ENCODE results near the gene HAUS3.

DNA sequence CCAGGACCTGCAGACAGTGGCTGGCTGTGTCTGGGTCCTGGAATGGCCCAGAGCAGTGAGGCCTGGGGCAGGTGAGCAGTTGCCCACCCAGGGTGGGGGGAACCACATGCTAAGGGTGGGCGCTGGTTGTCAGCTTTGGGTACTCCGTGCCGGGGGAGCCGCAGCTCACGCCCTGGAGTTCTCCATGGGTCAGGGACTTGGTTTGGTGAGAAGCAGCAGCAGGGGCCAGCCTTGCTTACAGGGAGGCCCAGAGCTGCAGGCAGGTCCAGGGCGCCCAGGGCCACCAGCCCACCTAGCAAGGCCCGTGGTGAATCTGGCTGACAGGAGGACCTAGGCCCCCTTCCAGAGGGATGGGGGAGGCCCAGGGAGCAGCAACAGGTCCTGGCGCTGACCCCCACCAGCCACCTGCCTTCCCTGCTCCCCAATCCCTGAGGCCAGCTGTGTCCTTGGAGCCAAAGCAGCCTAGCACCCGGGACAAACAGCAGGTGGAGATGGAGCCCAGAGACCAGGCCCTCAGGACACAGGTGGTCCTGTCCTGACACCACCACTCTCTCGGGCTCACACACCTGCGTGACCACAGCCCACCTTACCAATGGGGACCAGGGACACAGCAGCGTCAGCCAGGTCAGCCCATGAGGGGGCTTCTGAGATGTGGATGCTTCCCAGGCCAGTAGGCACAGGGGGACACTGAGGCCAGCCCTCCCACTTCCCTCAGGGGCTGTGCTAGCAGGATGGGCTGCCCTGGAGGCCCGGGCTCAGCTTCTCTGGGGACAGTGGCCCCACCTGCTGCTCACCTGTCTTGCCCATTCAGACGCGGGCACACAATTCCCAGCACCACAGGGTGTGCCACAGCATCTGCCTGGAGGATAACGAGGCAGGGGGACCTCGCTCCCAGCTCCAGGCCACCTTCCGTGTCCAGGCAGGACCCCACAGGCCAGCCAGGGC, 16.4 kb upstream of the HAUS3 start:
- TF ChIP-seq EZH2phosphoT487 (IDR thresholded peaks at IDR 0.05; ENCODE audit: low read length), result no peak
- TF ChIP-seq, protein P1, sequence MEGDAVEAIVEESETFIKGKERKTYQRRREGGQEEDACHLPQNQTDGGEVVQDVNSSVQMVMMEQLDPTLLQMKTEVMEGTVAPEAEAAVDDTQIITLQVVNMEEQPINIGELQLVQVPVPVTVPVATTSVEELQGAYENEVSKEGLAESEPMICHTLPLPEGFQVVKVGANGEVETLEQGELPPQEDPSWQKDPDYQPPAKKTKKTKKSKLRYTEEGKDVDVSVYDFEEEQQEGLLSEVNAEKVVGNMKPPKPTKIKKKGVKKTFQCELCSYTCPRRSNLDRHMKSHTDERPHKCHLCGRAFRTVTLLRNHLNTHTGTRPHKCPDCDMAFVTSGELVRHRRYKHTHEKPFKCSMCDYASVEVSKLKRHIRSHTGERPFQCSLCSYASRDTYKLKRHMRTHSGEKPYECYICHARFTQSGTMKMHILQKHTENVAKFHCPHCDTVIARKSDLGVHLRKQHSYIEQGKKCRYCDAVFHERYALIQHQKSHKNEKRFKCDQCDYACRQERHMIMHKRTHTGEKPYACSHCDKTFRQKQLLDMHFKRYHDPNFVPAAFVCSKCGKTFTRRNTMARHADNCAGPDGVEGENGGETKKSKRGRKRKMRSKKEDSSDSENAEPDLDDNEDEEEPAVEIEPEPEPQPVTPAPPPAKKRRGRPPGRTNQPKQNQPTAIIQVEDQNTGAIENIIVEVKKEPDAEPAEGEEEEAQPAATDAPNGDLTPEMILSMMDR (IDR thresholded peaks at IDR 0.05; ENCODE audit: low read length), result no peak
- no peak for TF ChIP-seq EZH2 (optimal IDR thresholded peaks at IDR 0.05; ENCODE audit: low read depth, low read length)
